ENCODE data around the gene BMP7.

GRCh38 chr20:57294550-57294949, 28.1 kb upstream of the BMP7 start:
- TF ChIP-seq EZH2phosphoT487 (IDR thresholded peaks at IDR 0.05; ENCODE audit: insufficient read depth, low read depth) = no peak
- no peak for TF ChIP-seq EZH2 (IDR thresholded peaks at IDR 0.05; ENCODE audit: insufficient read depth, poor library complexity, severe bottlenecking)
